Cerebellar cortex (tissue), 1 donor: ENCODE results near the gene PGS1.

ENCODE experiments used
- DNase-seq: peaks from one replicate; pipeline ENCODE4 v3.0.0-alpha.2; 2015; ENCODE audit warnings: low spot score

The PGS1 gene

DNA sequence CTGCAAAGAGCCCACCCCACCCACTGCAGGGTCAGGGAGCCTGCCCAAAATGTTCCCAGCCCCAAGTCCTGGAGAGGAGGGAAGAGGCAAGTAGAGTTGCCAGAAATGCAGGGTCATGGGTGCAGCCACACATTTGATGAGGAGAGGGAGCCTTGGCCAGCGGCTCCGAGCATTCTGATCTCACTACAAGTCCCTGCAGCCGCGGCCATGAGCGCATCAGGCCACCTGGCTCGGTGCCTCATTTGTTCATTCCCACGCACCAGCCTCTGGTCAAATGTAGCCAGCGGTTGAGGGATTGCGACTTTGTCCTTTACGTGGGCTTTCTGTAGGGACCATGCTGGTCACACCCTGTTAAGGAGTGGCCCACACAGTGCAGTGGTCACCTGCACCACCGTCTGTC, 48.7 kb downstream of the PGS1 start:
- no peak for DNase-seq

DNA sequence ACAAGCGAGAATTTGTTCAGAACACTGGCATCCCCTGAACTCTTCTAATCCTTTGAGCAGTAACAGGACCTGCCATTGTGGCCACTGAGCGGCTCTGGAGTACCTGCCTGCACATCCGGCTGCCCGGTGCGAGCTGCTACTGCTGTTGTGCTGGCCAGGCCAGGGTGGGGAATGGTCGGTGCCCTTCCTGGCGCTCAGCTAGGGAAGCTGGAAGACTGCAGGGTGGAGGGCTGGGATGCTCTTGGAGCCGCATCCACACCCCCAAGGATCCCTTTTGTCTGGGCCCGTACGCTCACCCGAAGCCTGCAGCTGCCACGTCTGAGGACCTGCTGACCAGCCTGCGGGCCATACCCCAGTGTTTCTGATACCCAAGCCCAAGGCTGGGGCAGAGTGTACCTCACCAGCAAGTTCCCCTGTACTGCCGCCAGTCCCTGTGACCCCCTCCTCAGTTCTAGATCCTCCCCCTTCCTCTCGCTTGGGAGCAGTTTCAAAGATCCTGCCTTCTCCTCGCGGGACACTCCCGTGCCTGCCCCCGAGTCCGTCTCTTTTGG, 49.7 kb downstream of the PGS1 start:
- DNase-seq: no peak

DNA sequence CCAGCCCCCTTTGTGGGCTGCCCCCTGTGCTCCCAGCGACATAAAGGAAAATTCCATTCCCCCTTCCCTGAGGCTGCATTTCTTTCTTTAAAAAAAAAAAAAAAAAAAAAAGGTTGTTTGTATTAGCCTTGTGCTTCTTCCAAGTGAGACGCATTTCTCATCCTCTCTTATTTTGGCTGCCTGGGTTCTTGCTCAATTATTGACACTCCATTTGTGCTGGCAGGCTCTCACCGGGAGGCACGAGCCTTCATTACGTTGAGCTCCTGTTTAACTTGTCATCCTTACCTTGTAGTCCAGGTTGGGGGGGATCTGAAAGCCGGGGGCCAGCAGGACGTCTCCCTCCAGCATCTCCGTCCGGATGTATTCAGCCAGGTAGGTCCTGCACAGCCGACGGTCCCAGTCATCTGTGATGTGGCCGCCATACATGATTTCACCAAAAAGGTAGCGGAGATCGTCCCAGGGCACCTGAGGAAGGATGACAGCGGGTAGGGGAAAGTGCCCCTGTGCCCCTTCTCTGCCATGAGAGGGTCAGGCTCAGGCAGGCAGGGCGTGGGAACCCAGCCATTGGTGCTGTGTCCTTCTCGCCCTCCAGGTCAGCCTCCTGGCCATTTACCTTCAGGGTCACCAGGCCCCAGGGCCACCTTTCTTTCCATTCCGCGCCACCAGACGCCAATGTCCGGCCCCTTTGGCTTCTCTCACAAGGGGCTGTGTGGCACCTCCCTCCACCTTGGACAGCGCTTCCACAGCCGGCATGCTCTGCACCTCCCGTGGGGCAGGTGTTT, 50.6 kb downstream of the PGS1 start:
- DNase-seq: no peak

DNA sequence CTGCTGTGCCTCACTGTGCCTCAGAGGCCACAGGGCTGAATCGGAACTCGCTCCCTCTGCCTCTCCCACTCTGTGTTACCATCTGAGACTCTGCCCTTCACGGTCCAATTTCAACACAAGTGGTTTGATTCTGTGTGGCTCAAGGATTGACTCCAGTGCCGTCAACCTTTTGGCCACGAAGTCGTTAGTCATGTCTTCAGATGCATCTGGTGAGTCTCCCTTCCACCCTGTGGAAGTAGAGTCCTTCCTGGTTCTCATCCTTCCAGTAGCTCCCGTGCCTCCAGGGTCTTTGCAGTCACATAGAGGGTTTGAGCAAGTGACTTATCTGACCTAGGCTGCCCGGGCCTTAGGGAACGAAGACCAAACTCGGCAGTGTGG, 51.2 kb downstream of the PGS1 start:
- DNase-seq: no peak

DNA sequence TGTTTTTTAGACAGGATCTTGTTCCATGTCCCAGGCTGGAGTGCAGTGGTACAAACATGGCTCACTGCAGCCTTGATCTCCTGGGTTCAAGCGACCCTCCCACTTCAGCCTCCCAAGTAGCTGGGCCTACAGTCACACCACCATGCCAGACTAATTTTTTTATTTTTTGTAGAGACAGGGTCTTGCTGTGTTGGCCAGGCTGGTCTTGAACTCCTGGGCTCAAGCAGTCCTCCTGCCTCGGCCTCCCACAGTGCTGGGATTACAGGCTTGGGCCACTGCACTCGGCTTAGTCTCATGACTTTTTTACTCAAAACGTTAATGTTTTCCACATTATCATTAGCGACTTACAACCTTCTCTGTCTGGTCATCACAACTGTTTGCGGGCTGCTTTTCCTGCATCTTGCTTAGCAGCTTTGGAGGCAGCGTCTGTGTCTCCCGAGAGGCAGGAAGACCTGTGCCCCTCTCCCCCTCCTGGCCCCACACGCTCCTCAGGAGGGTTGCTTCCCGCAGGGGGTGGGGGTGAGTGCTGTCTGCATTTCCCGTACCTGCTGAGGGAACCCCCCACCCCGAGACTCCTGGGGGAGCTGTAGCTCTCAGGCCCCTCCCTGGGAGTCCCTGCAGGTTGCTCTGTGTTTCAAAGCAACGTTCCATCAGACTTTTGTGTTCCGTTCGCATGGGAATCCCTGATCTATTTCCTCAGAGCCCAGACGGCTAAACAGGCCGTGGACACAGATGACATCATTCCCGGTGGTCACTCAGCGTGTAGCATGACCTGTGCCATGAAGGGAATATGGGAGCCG, 52.6 kb downstream of the PGS1 start:
- DNase-seq: no peak

DNA sequence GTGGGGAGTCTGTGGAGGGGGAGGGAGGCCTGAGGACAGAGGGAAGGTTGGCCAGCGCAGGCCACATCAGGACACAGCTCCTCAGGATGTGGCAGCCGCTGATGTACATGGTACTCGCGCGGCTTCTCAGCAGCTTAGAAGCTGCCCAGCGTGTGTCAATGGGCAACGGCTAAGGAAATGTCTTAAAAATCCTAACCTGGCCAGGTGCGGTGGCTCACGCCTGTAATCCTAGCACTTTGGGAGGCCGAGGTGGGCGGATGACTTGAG, 53.2 kb downstream of the PGS1 start:
- DNase-seq: no peak

DNA sequence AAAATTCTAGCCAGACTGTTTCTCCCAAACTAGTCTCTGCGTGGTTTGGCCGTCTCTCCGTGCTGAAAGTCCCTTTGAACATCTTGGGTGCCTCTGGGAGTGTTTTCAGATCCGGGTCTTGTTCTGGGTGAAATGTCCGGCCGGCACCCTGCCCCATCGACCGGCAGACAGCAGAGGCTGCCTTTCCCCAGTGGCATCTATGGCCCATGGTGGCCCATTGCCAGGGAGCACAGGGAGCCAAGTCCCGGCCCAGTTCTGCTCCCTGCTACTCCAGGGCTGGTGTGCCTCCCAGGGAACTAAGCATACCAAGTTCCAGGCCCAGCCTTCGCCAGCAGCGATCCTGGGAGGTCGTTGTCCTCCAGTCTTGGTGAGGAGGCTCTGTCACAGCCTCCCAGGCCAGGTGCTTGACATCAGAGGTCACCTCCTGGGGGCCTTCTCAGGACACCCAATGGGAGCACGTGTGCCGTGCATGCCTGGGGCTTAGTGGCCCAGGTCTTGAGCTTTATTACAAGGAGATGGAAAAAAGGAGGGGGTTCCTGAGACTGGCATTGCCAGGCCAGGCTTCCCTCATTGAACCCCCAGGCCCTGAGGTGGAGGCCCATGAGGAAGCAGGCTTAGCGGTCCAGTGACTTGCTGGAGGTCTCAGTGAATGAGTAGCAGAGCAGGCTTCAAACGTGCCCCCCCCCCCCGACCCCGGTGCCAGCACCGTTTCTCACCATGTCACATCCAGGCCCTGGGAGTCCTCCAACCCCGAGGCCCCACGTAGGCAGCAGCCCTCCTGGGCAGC, 54.0 kb downstream of the PGS1 start:
- DNase-seq: no peak

DNA sequence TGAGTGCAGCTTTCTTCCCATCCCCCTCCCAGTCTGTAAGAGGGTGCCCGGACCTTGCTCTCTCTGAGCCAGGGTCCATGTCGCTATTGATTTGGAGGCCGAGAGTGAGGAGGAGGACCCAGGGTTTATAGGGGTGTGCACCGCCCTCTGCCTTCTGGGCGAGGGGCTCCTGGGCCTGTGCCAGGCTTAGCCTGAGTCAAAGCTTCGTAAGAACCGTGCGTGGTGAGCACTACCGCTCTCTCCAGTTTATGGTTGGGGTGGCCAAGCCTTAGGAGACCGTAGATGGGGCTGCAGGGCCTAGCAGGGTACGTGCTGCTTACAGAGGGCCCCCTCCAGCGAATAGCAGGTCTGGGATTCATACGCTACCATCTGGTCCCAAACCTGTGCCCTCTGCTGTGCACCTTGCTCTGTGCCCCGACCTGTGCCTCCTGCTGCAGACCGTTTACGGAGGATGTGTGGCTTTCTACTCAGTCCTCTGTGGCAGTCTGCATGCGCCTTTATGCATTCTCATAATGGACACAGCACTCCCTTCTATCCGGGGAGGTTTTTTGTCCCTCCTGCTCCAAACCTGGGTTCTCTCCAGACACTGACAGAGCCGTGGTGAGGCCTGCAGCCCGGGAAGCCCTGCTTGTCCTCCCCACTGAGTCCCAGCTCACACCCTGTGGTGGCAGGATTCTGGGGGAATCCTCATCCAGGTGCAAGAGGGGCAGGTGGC, 54.7 kb downstream of the PGS1 start:
- no peak for DNase-seq

DNA sequence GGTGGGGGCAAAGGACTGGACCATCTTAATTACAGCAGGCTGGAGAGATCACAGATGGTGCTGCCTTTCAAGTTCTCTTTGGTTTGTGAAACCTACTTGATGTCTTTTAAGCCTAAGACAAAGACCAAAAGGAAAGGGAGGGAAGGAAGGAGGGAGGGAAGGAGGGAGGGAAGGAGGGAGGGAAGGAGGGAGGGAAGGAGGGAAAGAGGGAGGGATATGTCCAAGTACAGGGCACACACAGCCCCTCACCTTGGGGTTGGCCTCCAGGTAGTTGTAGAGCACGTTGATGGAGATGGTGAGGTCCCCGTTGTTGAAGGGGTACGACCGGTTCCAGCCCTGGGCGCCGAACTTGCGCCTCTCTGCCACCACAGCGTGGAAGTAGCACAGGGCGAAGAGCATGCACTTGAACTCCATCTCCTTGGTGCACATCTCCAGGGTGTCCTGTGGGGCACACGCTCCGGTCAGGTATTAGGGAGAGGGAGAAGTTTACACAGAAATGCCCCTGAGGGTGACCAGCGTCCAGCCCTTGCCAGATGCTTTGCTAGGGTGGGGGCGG, 55.4 kb downstream of the PGS1 start:
- no peak for DNase-seq

DNA sequence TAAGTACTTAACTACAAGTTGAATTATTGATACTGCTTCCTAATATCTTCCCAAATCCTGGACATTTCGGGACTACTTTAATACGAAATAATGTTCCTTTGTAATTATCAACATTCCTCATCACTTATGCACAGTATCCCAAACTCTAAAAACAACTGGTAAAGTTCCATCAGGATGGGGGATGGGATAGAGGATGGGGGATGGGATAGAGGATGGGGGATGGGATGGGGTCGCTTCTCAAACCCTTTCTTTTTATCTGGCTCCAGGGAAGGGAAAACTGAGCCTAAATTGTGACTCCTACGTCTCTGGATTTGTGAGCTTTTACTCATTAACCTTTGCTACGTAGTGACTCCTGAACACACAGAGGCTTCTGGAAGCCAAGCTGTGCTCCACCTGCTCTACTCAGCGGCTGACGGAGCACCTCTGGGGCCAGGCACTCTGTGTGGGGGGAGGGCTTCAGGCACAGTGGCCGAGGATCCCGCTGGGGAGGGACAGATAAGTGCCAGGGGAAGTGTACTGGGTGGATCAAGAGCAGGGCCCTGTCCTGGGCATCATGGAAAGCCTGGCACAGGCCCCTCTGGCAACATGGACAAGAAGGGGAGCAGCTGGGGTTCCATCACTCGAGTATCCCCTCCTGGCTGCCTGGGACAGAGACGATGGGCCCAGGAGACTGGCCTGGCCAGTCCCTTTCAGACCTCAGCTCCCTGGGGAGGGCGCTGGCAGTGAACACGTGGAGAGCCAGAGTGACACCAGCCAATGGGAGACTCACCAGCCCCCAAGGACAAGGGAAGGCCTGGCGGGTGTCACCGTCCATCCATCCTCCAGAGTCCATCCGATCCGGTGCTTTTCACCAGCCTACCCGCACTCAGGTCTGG, 56.2 kb downstream of the PGS1 start:
- no peak for DNase-seq

DNA sequence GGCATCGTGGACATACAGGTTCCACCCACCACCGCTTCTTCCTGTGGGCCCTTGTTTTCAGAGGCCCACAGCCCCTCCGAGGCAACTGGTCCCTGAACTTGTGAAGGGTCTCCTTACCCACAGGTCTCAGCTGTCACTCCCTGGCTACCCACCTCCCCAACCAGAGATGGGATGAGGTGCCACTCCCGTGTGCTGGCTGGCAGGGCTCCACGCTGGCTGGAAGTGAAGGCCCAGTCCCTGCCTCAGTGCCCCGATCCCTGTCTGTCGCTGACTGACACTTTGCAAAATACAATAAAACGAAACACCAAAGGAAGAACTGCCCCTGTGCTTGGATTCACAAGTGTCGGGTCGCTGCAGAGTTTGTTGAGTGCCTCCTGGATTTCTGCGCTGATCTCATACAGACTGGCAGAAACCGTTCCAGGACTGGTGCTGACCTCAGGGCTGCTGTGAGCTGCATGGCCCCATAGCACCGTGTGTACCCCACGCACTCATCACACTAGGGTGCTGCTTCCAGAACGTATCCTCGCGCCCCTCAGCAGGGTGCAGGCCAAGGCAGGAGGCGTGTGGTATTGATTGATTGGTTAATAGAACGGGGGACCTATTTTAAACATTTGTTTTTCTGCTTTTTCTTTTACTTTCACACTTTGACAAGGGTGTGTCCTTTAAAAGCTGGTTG, 57.0 kb downstream of the PGS1 start:
- DNase-seq: no peak

DNA sequence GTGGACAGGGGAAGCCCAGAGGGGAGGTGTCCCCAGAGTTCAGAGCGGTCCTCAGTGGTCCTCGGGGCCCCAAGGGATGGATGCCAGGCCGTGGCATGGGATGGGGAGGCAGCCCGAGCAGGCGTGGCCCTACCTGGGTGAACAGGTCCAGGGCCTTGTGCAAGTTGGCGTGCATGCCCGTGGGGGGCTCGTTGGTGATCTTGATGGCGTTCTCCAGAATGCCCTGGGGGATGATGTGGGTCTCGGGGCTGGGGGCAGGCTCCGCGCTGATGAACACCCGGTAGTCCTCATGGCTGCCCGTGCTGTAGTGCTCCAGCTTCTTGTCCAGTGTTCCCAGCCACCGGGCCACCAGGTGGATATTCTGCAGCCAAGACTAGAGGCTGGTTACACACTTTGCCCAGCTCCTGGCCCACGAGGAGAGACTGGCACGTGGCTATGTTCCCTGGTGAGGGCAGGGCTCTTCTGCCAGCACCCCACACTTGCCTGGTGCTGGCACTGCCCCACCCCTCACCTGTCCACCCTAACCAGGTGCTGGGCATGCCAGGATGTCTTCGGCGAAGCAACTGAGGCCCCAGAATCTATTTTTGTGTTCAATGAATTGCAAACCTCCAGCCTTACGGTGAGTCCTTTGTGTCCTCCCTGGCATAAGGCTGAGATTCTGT, 59.2 kb downstream of the PGS1 start:
- DNase-seq: no peak

DNA sequence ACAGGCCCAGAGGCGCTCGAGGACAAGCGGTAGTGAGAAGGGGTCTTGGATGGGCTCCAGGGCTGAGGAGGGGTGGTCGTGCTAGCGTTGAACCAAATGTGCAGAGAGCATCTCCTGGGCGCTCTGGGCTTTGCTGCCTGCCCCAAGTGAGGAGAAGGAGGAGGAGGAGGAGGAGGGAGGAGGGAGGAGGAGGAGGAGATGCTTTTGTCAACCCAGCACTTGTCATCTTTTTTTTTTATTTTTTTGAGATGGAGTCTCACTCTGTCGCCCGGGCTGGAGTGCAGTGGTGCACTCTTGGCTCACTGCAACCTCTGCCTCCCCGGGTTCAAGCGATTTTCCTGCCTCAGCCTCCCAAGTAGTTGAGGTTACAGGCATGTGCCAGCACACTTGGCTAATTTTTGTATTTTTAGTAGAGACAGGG, 59.8 kb downstream of the PGS1 start:
- DNase-seq: no peak

DNA sequence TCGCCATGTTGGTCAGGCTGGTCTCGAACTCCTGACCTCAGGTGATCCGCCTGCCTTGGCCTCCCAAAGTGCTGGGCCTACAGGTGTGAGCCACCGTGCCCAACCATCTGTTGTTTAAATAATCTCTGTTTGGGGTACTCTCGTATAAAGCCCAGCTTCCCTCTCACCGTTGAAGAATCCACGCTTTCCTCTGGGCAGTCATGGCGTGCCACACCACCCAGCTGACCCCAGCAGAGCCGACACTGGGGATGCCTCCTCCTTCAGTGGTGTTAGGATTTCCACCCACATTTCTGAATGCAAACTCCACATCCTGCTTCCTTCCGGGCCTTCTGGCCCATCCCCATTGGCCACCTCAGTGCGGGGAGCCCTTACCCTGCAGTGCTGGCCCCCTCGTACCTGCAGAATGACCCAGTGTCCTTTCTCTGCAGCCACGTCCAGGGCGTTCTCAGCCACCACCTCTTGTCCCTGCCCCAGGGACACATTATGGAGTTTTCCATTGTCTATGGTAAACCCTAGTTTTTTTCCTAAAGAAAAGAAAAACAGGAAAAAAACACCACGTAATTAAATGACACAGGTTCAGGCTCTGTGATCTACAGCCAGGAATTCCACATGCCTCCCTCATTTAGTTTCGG, 60.4 kb downstream of the PGS1 start:
- DNase-seq: no peak

DNA sequence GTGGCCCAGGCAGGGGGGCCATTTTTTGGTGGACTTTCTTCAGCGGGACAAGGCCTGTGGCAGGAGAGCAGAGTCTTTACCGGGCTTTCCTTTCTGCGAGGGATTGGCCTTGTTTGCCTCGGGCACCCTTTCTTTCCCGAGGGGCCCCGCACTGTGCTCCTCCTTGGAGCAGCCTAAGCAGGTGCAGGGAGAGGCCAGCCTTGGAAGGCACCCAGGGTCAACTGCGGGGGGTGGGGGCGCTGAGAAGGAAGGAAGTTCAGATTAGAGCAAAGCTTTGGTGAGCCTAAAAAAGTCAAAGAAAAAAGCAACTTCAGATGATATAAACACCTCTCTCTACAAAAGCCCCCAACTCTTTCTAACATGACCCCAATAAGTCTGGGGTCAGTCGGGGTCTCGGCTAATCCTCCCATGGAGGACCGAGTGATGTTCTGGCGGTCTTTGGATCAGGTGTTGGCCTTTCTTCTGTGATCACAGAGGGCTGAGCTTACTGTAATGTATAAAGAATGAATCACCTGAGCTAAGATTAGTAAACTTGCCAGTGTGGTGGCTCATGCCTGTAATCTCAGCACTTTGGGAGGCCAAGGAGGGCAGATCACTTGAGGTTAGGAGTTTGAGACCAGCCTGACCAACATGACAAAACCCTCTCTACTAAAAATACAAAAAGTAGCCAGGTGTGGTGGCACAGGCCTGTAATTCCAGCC, 63.0 kb downstream of the PGS1 start:
- DNase-seq: no peak

DNA sequence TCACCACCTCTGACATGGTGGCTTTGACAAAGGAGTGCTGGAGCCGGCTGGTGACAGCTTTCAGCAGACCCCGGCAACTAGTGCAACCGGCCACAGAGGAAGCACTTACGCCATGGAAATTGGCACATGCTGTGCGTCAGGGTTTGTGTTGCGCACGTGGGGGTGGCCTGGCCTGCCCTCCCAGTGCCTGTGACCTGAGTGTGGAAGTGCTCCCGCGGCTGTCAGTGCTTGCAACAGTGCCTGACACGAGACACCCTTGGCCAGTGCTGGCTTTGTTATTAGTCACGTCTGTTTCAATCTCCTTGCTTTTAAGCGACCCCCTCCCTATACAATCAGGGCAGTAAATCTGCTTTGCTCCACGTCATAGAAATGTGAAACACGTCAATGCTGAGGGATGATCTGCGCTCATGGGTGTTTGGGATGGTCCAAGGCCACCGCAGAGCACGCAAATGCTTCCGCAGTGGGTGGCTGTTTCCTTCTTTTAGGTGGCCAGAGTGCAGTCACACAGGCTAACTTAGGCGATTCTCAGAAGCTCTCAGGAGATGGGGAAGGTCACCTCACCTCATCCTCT, 64.3 kb downstream of the PGS1 start:
- DNase-seq: no peak

DNA sequence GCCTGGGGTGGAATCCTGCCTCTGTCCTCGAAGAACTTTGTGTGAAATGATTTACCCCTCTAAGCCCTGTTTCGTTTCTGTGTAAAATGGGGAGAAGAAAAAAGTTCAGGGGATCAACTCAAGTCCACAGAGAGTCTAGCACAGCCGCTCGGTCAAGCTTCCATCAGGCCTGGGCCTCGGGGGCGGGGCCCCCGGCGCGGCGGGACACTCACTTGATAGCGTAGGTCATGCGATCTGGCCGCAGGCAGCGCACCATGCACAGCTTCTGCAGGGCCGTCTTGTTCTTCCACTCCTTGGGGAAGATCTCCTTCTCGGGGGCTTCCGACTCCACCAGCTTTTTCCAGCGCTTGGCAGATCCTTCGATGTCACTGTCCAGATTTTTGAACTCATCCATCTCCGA, 65.9 kb downstream of the PGS1 start:
- no peak for DNase-seq

DNA sequence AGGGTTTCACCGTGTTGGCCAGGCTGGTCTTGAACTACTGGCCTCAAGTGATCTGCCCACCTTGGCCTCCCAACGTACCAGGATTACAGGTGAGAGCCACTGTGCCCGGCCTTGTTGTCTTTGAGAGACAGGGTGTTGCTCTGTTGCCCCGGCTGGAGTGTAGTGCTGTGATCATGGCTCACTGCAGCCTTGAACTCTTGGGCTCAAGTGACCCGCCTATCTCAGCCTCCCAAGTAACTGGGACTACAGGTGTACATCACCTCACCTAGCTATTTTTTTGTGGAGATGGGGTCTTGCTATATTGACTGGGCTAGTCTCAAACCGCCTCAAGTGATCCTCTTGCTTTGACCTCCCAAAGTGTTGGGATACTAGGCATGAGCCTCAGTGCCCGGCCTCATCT, 68.4 kb downstream of the PGS1 start:
- no peak for DNase-seq
